PFSK-1 (cell line): ENCODE data around the gene ERICH2.

Experiments used
- FOXP2 ChIP-seq: optimal IDR thresholded peaks from 2 replicates; pipeline ENCODE3; 2011; ENCODE audit warnings: borderline replicate concordance, control low read depth, inconsistent platforms; ENCODE audit not compliant: insufficient read depth; ENCODE audit errors: extremely low read length, extremely low read depth
- POLR2AphosphoS5 ChIP-seq: IDR thresholded peaks from 2 replicates; pipeline ENCODE4 v1.6.1; 2012; ENCODE audit warnings: low read depth, mild to moderate bottlenecking, control low read depth, low read length, moderate library complexity
- SIN3A ChIP-seq: IDR thresholded peaks from 2 replicates; pipeline ENCODE4 v1.6.1; 2012; ENCODE audit warnings: mild to moderate bottlenecking, low read length, moderate library complexity, borderline replicate concordance; ENCODE audit not compliant: insufficient read depth
- TAF1 ChIP-seq: IDR thresholded peaks from 2 replicates; pipeline ENCODE4 v1.6.1; 2012; ENCODE audit warnings: low read length, control low read depth, borderline replicate concordance; ENCODE audit not compliant: insufficient read depth
- TF ChIP-seq, protein P1 (sequence below), 2 experiments: IDR thresholded peaks; 2 replicates each; pipeline versions ENCODE4 v1.6.1 to v1.8.0; 2011 to 2012; ENCODE audit warnings: low read depth in 2 of 2, low read length in 2 of 2, control low read depth in 1 of 2, inconsistent platforms in 1 of 2, mild to moderate bottlenecking in 1 of 2, moderate library complexity in 1 of 2; ENCODE audit not compliant: insufficient read depth in 1 of 2

DNA sequence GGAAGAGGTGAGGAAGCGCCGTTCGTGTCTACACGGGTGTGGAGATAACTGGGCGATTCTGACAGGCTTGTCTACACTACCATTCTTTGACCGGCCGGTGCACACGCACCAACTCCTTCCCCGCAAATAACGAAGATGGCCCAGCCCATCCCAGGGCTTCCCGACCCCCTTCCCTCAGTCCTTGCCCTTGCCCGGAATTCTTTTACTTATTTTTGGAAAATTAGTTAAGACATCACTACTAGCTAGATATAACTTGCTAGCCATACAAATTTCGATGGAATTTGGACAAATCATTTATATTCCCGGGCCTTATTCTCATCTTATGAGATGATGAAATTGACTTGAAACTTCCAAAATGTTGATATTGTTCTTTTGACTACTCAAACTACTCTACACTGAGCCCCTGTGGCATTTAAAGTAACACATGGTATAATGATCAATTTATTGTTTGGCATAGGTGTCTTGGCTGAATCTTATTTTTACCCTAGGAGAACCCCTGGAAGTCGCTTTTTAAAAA is 1.3 kb downstream of the ERICH2 start:
- TF ChIP-seq, protein P1, sequence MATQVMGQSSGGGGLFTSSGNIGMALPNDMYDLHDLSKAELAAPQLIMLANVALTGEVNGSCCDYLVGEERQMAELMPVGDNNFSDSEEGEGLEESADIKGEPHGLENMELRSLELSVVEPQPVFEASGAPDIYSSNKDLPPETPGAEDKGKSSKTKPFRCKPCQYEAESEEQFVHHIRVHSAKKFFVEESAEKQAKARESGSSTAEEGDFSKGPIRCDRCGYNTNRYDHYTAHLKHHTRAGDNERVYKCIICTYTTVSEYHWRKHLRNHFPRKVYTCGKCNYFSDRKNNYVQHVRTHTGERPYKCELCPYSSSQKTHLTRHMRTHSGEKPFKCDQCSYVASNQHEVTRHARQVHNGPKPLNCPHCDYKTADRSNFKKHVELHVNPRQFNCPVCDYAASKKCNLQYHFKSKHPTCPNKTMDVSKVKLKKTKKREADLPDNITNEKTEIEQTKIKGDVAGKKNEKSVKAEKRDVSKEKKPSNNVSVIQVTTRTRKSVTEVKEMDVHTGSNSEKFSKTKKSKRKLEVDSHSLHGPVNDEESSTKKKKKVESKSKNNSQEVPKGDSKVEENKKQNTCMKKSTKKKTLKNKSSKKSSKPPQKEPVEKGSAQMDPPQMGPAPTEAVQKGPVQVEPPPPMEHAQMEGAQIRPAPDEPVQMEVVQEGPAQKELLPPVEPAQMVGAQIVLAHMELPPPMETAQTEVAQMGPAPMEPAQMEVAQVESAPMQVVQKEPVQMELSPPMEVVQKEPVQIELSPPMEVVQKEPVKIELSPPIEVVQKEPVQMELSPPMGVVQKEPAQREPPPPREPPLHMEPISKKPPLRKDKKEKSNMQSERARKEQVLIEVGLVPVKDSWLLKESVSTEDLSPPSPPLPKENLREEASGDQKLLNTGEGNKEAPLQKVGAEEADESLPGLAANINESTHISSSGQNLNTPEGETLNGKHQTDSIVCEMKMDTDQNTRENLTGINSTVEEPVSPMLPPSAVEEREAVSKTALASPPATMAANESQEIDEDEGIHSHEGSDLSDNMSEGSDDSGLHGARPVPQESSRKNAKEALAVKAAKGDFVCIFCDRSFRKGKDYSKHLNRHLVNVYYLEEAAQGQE (IDR thresholded peaks at IDR 0.05; ENCODE audit: insufficient read depth in 1 of 2, low read depth in 2 of 2, low read length in 2 of 2) = no peak
- TF ChIP-seq TAF1 (no peak), POLR2AphosphoS5 (no peak), SIN3A (no peak), FOXP2 (no peak)
